Measurements from ENCODE around the gene LHX1. TPM values are rescaled to one million over a fixed set of nuclear protein-coding genes. Genes with fewer than 3 reads are reported as not detected.

The LHX1 gene
- total and polyA plus RNA-seq, 2 of the 8 experiments (the other 6 are each of a cell fraction or from before 2014, with no cell fraction given) = 0.26 to 0.93 TPM

DNA sequence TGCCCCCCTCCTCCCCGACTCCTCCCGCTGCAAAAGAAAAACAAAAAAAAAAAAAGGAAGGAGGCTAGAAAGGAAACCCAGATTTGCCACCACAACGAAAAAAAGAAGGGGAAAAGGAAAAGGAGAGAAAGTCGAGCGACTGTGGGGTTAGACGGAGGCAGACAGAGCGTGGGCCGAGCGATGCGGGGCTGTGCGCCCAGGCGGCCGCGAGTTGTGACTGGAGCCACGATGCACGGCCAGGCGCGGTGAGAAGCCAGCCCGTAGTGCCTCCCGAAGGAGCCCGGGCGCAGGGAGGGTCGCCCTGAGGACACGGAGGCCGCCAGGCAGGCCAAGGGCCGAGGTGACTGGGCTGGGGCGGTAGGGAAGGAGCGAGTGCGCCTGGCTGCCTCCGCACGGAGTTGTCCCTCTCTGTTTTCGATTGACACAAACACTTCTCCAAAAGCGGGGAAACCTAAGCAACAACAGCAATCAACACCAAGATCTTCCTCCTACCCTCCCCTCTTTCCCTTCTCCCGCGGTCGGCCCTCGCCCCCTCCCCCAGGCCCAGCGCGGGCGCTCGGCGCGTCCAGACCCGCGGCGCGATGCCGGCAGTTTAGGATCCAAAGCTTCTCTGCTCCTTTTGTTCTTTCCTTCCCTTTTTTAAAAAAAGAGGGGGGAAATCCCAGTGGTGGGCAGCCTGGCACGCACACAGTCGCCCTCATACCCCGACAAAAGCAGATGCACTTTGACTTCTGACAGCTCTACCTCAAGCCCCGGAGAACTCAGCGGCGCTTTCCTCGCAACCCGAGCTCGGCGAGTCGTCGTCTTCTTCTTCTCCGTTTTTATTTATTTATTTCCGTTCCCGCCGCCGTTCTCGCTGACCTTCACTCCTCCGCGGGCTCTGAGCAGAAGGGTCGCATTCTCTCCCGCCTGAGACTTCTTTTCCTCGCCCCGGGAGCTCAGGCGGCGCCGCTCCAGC, at the start of gene LHX1 (continued):
- TF ChIP-seq RNF2 (IDR thresholded peaks at IDR 0.05; ENCODE audit: borderline replicate concordance, low read depth, low read length, missing control alignments, poor library complexity, severe bottlenecking) = peak; percentile 76
- TF ChIP-seq SIX5 (IDR thresholded peaks at IDR 0.05; ENCODE audit: low read depth, low read length) = no peak
- no peak for TF ChIP-seq HDAC2 (IDR thresholded peaks at IDR 0.05; ENCODE audit: borderline replicate concordance in 1 of 2, low read depth in 2 of 2, low read length in 2 of 2)
- TF ChIP-seq TAF7 (optimal IDR thresholded peaks at IDR 0.05; ENCODE audit: borderline replicate concordance, low read depth, low read length) = no peak
- TF ChIP-seq E2F6 (IDR thresholded peaks at IDR 0.05) = no peak
- TF ChIP-seq, protein P1, sequence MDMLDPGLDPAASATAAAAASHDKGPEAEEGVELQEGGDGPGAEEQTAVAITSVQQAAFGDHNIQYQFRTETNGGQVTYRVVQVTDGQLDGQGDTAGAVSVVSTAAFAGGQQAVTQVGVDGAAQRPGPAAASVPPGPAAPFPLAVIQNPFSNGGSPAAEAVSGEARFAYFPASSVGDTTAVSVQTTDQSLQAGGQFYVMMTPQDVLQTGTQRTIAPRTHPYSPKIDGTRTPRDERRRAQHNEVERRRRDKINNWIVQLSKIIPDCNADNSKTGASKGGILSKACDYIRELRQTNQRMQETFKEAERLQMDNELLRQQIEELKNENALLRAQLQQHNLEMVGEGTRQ (IDR thresholded peaks at IDR 0.05; ENCODE audit: low read length) = no peak
- TF ChIP-seq RXRA (IDR thresholded peaks at IDR 0.05; ENCODE audit: insufficient read depth, low read depth, low read length) = no peak
- no peak for TF ChIP-seq BCL11A (IDR thresholded peaks at IDR 0.05; ENCODE audit: low read depth in 2 of 2, low read length in 2 of 2)
- TF ChIP-seq, protein P2, sequence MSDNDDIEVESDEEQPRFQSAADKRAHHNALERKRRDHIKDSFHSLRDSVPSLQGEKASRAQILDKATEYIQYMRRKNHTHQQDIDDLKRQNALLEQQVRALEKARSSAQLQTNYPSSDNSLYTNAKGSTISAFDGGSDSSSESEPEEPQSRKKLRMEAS (IDR thresholded peaks at IDR 0.05) = no peak
- TF ChIP-seq EGR1 (IDR thresholded peaks at IDR 0.05; ENCODE audit: borderline replicate concordance, low read depth, low read length) = no peak
- no peak for TF ChIP-seq NANOG (IDR thresholded peaks at IDR 0.05; ENCODE audit: insufficient read depth, low read depth, low read length, poor library complexity, severe bottlenecking)
- TF ChIP-seq BRCA1 (IDR thresholded peaks at IDR 0.05; ENCODE audit: low read depth, low read length) = no peak
- TF ChIP-seq MAFK (IDR thresholded peaks at IDR 0.05; ENCODE audit: low read depth, low read length) = no peak
- TF ChIP-seq GABPA (IDR thresholded peaks at IDR 0.05; ENCODE audit: borderline replicate concordance, insufficient read depth, low read length) = peak; percentile 23; the same call in 1 of the 2 replicates
- no peak for TF ChIP-seq HDAC6 (IDR thresholded peaks at IDR 0.05; ENCODE audit: low read depth, low read length)
- peak; percentile 80 for TF ChIP-seq CTBP2 (IDR thresholded peaks at IDR 0.05; ENCODE audit: borderline replicate concordance, insufficient read depth, insufficient read length, low read length)
- TF ChIP-seq JUND (IDR thresholded peaks at IDR 0.05; ENCODE audit: low read length) = no peak
- TF ChIP-seq EP300 (IDR thresholded peaks at IDR 0.05; ENCODE audit: borderline replicate concordance in 1 of 2, low read depth in 2 of 2, low read length in 2 of 2) = no peak
- TF ChIP-seq TCF12 (IDR thresholded peaks at IDR 0.05; ENCODE audit: low read depth, low read length) = 0 out of 2 replicates have a peak, but pooled peaks have one; percentile 19
- no peak for TF ChIP-seq TBP (IDR thresholded peaks at IDR 0.05; ENCODE audit: low read depth, low read length)

Measured in H1 (cell line).